ENCODE data around the gene PSMG3.

PSMG3 gene

GRCh38 chr7:1569833-1570632 is at the start of gene PSMG3:
TSS of gene PSMG3 (minus strand) at chr7:1570032. CDS start at chr7:1569339, 693 bp downstream.
- Histone ChIP-seq H3K27ac (peak within 1 kb of the TSS; percentile 90), H3K36me3 (peaks cover 22% of the 10 kb centered on the region), H3K9me3 (ENCODE audit: severe bottlenecking) (no peaks in the 10 kb centered on the region), H3K27me3 (ENCODE audit: insufficient read depth, low read depth, severe bottlenecking) (no peaks in the 10 kb centered on the region), H3K4me3 (ENCODE audit: low read depth, low read length) (peak within 1 kb of the TSS; percentile 78)
- DNase-seq, result peak; percentile 91
- TF ChIP-seq CTCF (IDR thresholded peaks at IDR 0.05; ENCODE audit: low read depth, low read length), result 0 out of 2 replicates have a peak, but pooled peaks have one; percentile 37

- no peak for DNase-seq
- TF ChIP-seq CTCF (IDR thresholded peaks at IDR 0.05; ENCODE audit: low read depth, low read length), result no peak
- Histone ChIP-seq H3K36me3 (no peaks in the 10 kb centered on the region), H3K27ac (no peak overlapping the region; the same call in 1 of the 2 replicates), H3K9me3 (ENCODE audit: severe bottlenecking) (no peaks in the 10 kb centered on the region), H3K4me3 (ENCODE audit: low read depth, low read length) (no peak overlapping the region), H3K27me3 (ENCODE audit: insufficient read depth, low read depth, severe bottlenecking) (no peaks in the 10 kb centered on the region)
These were observed 48.6 kb upstream of the PSMG3 start for GRCh38 chr7:1618475-1618874.

GRCh38 chr7:1617957-1618356 is 48.1 kb upstream of the PSMG3 start:
- no peak overlapping the region for H3K4me3 ChIP-seq (ENCODE audit: low read depth, low read length)
- no peaks in the 10 kb centered on the region for H3K36me3 ChIP-seq
- DNase-seq, result no peak
- no peak for TF ChIP-seq CTCF (IDR thresholded peaks at IDR 0.05; ENCODE audit: low read depth, low read length)
- no peaks in the 10 kb centered on the region for H3K9me3 ChIP-seq (ENCODE audit: severe bottlenecking)
- H3K27me3 ChIP-seq (ENCODE audit: insufficient read depth, low read depth, severe bottlenecking), result no peaks in the 10 kb centered on the region
- peak overlapping the region; percentile 70 for H3K27ac ChIP-seq

- H3K36me3 ChIP-seq, result no peaks in the 10 kb centered on the region
- H3K4me3 ChIP-seq (ENCODE audit: low read depth, low read length), result no peak overlapping the region
- no peaks in the 10 kb centered on the region for H3K27me3 ChIP-seq (ENCODE audit: insufficient read depth, low read depth, severe bottlenecking)
- H3K9me3 ChIP-seq (ENCODE audit: severe bottlenecking), result no peaks in the 10 kb centered on the region
- H3K27ac ChIP-seq, result no peak overlapping the region
- no peak for DNase-seq
- no peak for TF ChIP-seq CTCF (IDR thresholded peaks at IDR 0.05; ENCODE audit: low read depth, low read length)
These were observed 46.9 kb upstream of the PSMG3 start for GRCh38 chr7:1616741-1617140.

GRCh38 chr7:1611708-1612241 is 41.9 kb upstream of the PSMG3 start:
- Histone ChIP-seq H3K9me3 (ENCODE audit: severe bottlenecking) (no peaks in the 10 kb centered on the region), H3K4me3 (ENCODE audit: low read depth, low read length) (no peak overlapping the region), H3K27ac (peak overlapping the region; percentile 85), H3K27me3 (ENCODE audit: insufficient read depth, low read depth, severe bottlenecking) (no peaks in the 10 kb centered on the region), H3K36me3 (no peaks in the 10 kb centered on the region)
- DNase-seq, result peak; percentile 99
- no peak for TF ChIP-seq CTCF (IDR thresholded peaks at IDR 0.05; ENCODE audit: low read depth, low read length)

Measured in WERI-Rb-1 (cell line).